MM.1S (cell line): Measurements from ENCODE around the gene TSHZ1.

Experiments used
- DNase-seq: peaks from one replicate; pipeline ENCODE4 v3.0.0-alpha.2; 2015
- H2AFZ ChIP-seq: fragments of 300-600 bp; sonication (generic); 2 replicates; pipeline ENCODE4 v1.6.0; 2016; ENCODE audit warnings: antibody characterized with exemption, low read length
- H3F3A ChIP-seq: fragments of 300-600 bp; sonication (generic); 2 replicates; pipeline ENCODE4 v1.6.1; 2016; ENCODE audit warnings: mild to moderate bottlenecking, antibody characterized with exemption, low read length, moderate library complexity, mixed read lengths; ENCODE audit not compliant: insufficient read depth
- H3K27ac ChIP-seq: fragments of 300-600 bp; sonication (generic); 2 replicates; pipeline ENCODE4 v1.5.1; 2016; ENCODE audit warnings: mild to moderate bottlenecking, low read length
- H3K27me3 ChIP-seq: fragments of 300-600 bp; sonication (generic); replicated peaks from 2 replicates; pipeline ENCODE4 v1.6.0; 2016; ENCODE audit warnings: low read length; ENCODE audit not compliant: insufficient read depth
- H3K36me3 ChIP-seq: fragments of 300-600 bp; sonication (generic); replicated peaks from 2 replicates; pipeline ENCODE4 v1.6.1; 2016; ENCODE audit warnings: mild to moderate bottlenecking, low read length, mixed read lengths; ENCODE audit not compliant: insufficient read depth
- H3K4me1 ChIP-seq: fragments of 300-600 bp; sonication (generic); 2 replicates; pipeline ENCODE4 v1.6.1; 2016; ENCODE audit warnings: low read length, mixed read lengths
- H3K4me2 ChIP-seq: fragments of 300-600 bp; sonication (generic); 2 replicates; pipeline ENCODE4 v1.6.0; 2016; ENCODE audit warnings: low read depth, low read length
- H3K4me3 ChIP-seq: fragments of 300-600 bp; sonication (generic); 2 replicates; pipeline ENCODE4 v1.5.1; 2016; ENCODE audit warnings: low read length, mixed read lengths
- H3K79me2 ChIP-seq: fragments of 300-600 bp; sonication (generic); 2 replicates; pipeline ENCODE4 v1.6.1; 2016; ENCODE audit warnings: mixed run types, low read length, mixed read lengths
- H3K9ac ChIP-seq: fragments of 300-600 bp; sonication (generic); 2 replicates; pipeline ENCODE4 v1.6.1; 2016; ENCODE audit warnings: low read length, mixed read lengths
- H3K9me2 ChIP-seq: fragments of 300-600 bp; sonication (generic); replicated peaks from 2 replicates; pipeline ENCODE4 v1.6.1; 2016; ENCODE audit warnings: mild to moderate bottlenecking, low read length, mixed read lengths; ENCODE audit not compliant: insufficient read depth
- H3K9me3 ChIP-seq: fragments of 300-600 bp; sonication (generic); replicated peaks from 2 replicates; pipeline ENCODE4 v1.6.1; 2016; ENCODE audit warnings: mild to moderate bottlenecking, low read length, mixed read lengths; ENCODE audit not compliant: insufficient read depth
- H4K20me1 ChIP-seq: fragments of 300-600 bp; sonication (generic); 2 replicates; pipeline ENCODE4 v1.6.1; 2016; ENCODE audit warnings: mild to moderate bottlenecking, low read length, moderate library complexity, mixed read lengths; ENCODE audit not compliant: insufficient read depth
- CTCF ChIP-seq: fragments of 300-600 bp; sonication (generic); IDR thresholded peaks from 2 replicates; pipeline ENCODE4 v1.5.1; 2016; ENCODE audit warnings: antibody characterized with exemption, low read length, mixed read lengths
- EZH2 ChIP-seq: fragments of 300-600 bp; sonication (generic); optimal IDR thresholded peaks from 2 replicates; pipeline ENCODE3; 2017; ENCODE audit warnings: low read depth, mild to moderate bottlenecking, antibody characterized with exemption, low read length, mixed read lengths
- EZH2phosphoT487 ChIP-seq: fragments of 300-600 bp; sonication (generic); IDR thresholded peaks from 2 replicates; pipeline ENCODE4 v1.6.1; 2018; ENCODE audit warnings: antibody characterized with exemption, low read length

The TSHZ1 gene

GRCh38 chr18:75238786-75239185 is 28.2 kb downstream of the TSHZ1 start:
- Histone ChIP-seq H3K36me3 (no peaks in the 10 kb centered on the region), H3K27me3 (no peaks in the 10 kb centered on the region), H3F3A (no peaks in the 10 kb centered on the region), H3K9ac (no peak overlapping the region), H3K9me2 (no peaks in the 10 kb centered on the region), H3K4me3 (no peak overlapping the region), H3K27ac (no peak overlapping the region), H2AFZ (no peak overlapping the region), H3K79me2 (peaks cover 38% of the 10 kb centered on the region), H3K4me1 (no peaks in the 10 kb centered on the region), H3K9me3 (no peaks in the 10 kb centered on the region), H4K20me1 (no peaks in the 10 kb centered on the region), H3K4me2 (no peak overlapping the region)
- TF ChIP-seq EZH2 (no peak), CTCF (no peak), EZH2phosphoT487 (no peak)
- no peak for DNase-seq

- H3K4me2 ChIP-seq, result no peak overlapping the region
- H3K9ac ChIP-seq, result no peak overlapping the region
- H3K9me3 ChIP-seq, result no peaks in the 10 kb centered on the region
- no peaks in the 10 kb centered on the region for H3K9me2 ChIP-seq
- H3K79me2 ChIP-seq, result peaks cover 43% of the 10 kb centered on the region
- no peaks in the 10 kb centered on the region for H3K27me3 ChIP-seq
- H3K4me1 ChIP-seq, result no peaks in the 10 kb centered on the region
- H4K20me1 ChIP-seq, result no peaks in the 10 kb centered on the region
- no peaks in the 10 kb centered on the region for H3F3A ChIP-seq
- H3K4me3 ChIP-seq, result no peak overlapping the region
- H2AFZ ChIP-seq, result no peak overlapping the region
- no peaks in the 10 kb centered on the region for H3K36me3 ChIP-seq
- no peak for TF ChIP-seq CTCF
- no peak for TF ChIP-seq EZH2
- no peak for TF ChIP-seq EZH2phosphoT487
- H3K27ac ChIP-seq, result no peak overlapping the region
- DNase-seq, result no peak
These were observed 29.8 kb downstream of the TSHZ1 start for GRCh38 chr18:75240433-75240832.

- peaks cover 38% of the 10 kb centered on the region for H3K79me2 ChIP-seq
- H2AFZ ChIP-seq, result no peak overlapping the region
- no peak overlapping the region for H3K9ac ChIP-seq
- no peak overlapping the region for H3K4me2 ChIP-seq
- no peaks in the 10 kb centered on the region for H3K27me3 ChIP-seq
- no peaks in the 10 kb centered on the region for H3F3A ChIP-seq
- H3K9me2 ChIP-seq, result no peaks in the 10 kb centered on the region
- no peaks in the 10 kb centered on the region for H3K9me3 ChIP-seq
- no peak for DNase-seq
- H4K20me1 ChIP-seq, result no peaks in the 10 kb centered on the region
- TF ChIP-seq EZH2 (no peak), EZH2phosphoT487 (no peak), CTCF (no peak)
- H3K27ac ChIP-seq, result no peak overlapping the region
- H3K36me3 ChIP-seq, result no peaks in the 10 kb centered on the region
- no peak overlapping the region for H3K4me3 ChIP-seq
- H3K4me1 ChIP-seq, result no peaks in the 10 kb centered on the region
These were observed 31.1 kb downstream of the TSHZ1 start for GRCh38 chr18:75241705-75242104.
